GM18498 (cell line): ENCODE data around the gene LIMD2.
A peak's percentile ranks its signal among the peaks of the same experiment; 100 is the strongest.
"Not testable (repeated sequence)": the region's sequence is repeated elsewhere in the genome, so short reads cannot be mapped to it uniquely, and the experiment has no call there.

Experiments used
- ATAC-seq: cut with Tn5 transposase; IDR thresholded peaks from one replicate; pipeline ENCODE4 v1.9.1; 2021; ENCODE audit warnings: mild to moderate bottlenecking, moderate library complexity; ENCODE audit not compliant: unreplicated experiment

LIMD2 gene

GRCh38 chr17:63699638-63700527 is at the start of gene LIMD2:
LIMD2 (minus strand) TSS chr17:63700125; CDS start chr17:63699298, 827 bp downstream.
- peak; percentile 24 for ATAC-seq

- ATAC-seq, result peak; percentile 89
Measured at GRCh38 chr17:63741408-63742173, 41.7 kb upstream of the LIMD2 start, which contains the start of gene STRADA. STRADA (minus strand) TSS chr17:63741799; CDS start chr17:63728369, 13,430 bp downstream.

- peak; percentile 3 for ATAC-seq
Measured at GRCh38 chr17:63741143-63741407, 41.1 kb upstream of the LIMD2 start.

- ATAC-seq, result no peak
Measured at GRCh38 chr17:63740464-63741142, 40.7 kb upstream of the LIMD2 start.

- no peak for ATAC-seq
Measured at GRCh38 chr17:63735691-63736090, 35.8 kb upstream of the LIMD2 start.

GRCh38 chr17:63722403-63722802 is 22.5 kb upstream of the LIMD2 start:
- ATAC-seq, result no peak

- ATAC-seq, result not testable (repeated sequence)
Measured at GRCh38 chr17:63720194-63720593, 20.3 kb upstream of the LIMD2 start.

GRCh38 chr17:63718988-63719387 is 19.1 kb upstream of the LIMD2 start:
- ATAC-seq, result no peak

GRCh38 chr17:63716426-63716825 is 16.5 kb upstream of the LIMD2 start:
- no peak for ATAC-seq

- ATAC-seq, result no peak
Measured at GRCh38 chr17:63714550-63715277, 14.8 kb upstream of the LIMD2 start.

- ATAC-seq, result no peak
Measured at GRCh38 chr17:63709110-63709509, 9.2 kb upstream of the LIMD2 start.

GRCh38 chr17:63707151-63707550 is 7.2 kb upstream of the LIMD2 start:
- no peak for ATAC-seq

GRCh38 chr17:63706336-63707082 is 6.6 kb upstream of the LIMD2 start:
- no peak for ATAC-seq

GRCh38 chr17:63705657-63706056 is 5.7 kb upstream of the LIMD2 start:
- ATAC-seq, result no peak

GRCh38 chr17:63704836-63705235 is 4.9 kb upstream of the LIMD2 start:
- ATAC-seq, result no peak

- no peak for ATAC-seq
Measured at GRCh38 chr17:63704259-63704576, 4.3 kb upstream of the LIMD2 start.

- no peak for ATAC-seq
Measured at GRCh38 chr17:63703556-63704258, 3.8 kb upstream of the LIMD2 start.

GRCh38 chr17:63703029-63703428 is 3.1 kb upstream of the LIMD2 start:
- no peak for ATAC-seq

- no peak for ATAC-seq
Measured at GRCh38 chr17:63702721-63703015, 2.7 kb upstream of the LIMD2 start.
